NCI-H2227 (cell line): ENCODE results near the gene FAM20C.

Experiments used
- DNase-seq: peaks from one replicate; lab custom pipeline; 2025; ENCODE audit not compliant: unreplicated experiment; lab: John Stamatoyannopoulos, UW

The FAM20C gene

DNA sequence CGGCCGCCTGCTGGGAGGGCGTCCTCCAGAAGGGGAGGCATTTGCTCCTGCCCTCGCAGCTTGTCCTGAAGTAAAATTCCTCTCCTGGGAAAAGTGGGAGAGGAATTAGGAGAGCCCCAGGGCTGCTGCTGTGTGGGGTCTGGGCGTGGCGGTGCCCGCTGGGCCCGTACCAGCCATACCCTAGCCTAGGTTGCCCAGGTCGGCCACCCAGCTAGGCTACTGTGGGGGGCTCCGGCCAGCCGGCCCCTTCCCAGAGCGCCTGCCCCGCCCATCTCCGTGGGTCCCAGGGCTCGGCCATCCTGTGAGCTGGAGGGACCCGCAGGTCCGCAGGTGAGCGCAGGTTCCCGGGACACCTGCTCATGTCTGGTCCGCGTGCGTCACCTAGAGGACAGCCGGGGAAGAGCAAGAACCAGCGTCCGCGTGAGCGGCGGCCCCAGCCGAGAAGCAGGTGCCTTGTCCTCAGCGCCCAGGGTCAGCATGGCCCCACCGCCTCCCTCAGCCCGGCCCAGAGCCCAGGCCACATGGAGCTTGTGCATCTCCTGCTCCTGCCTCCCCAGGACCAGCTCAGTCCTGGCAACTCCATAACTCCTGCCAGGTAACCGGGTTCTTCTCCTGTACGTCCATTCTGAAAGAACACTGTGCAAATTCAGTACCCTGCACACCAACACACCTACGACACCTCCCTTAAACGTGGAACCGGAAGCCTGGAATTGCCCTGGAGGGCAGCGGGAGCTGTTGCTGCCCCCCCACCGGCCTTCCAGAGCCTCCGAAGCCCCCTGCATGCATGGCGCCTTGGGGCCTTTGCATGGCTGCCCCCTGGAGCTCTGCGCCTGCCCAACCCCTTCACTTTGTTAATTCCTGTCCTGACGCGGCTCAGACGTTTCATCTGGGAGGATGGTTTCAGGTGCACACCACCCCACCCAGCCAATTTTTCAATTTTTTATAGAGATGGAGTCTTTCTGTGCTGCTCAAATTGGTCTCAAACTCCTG lies 74.8 kb downstream of the FAM20C start:
- DNase-seq, result no peak

DNA sequence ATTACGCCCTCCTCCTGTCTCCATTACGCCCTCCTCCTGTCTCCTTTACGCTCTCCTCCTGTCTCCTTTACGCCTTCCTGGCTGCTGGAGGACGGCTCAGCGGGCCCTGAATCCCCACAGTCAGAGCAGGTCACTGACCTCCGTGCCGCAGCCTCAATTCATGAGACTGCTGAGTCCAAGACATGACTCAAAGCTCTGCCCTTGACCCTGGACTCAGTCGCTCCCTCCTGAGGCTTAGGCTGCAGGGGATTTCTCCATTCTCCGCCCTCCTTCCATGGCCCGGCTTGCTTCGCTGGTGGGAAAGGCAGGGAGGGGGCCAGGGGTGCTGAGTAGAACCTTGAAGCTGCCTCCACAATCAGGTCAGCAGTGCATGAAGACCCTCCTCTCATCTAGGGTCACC lies 76.6 kb downstream of the FAM20C start:
- no peak for DNase-seq

GRCh38 chr7:269721-270120 lies 77.3 kb downstream of the FAM20C start:
- no peak for DNase-seq

DNA sequence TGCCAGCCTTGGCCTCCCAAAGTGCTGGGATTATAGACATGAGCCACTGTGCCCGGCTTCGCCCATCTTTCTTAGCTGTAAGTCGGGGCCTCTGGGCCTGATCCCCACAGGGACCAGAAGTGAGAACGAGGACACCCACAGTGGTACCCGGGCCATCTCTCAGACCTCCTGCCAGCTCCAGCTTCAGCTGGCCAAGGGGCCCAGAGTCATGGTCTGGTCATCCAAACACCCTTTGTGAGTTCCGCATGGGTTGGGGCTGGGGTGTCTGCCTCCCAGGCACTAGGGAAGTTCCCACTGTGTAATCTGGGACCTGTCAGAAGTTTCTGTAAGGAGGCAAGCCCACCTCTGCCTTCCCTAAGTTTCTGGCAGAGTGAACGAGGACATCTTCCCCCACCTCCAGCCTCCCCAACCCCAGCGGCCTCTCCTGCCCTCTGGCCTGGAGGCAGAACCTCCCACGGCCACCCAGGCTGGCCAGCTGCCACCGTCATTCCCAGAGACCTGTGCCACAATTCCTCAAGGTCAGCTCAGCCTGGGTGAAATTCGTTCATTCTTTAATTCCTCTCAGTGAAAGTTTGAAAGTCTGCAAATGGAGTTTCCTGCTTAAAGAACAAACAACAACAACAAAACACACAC lies 78.1 kb downstream of the FAM20C start:
- no peak for DNase-seq

DNA sequence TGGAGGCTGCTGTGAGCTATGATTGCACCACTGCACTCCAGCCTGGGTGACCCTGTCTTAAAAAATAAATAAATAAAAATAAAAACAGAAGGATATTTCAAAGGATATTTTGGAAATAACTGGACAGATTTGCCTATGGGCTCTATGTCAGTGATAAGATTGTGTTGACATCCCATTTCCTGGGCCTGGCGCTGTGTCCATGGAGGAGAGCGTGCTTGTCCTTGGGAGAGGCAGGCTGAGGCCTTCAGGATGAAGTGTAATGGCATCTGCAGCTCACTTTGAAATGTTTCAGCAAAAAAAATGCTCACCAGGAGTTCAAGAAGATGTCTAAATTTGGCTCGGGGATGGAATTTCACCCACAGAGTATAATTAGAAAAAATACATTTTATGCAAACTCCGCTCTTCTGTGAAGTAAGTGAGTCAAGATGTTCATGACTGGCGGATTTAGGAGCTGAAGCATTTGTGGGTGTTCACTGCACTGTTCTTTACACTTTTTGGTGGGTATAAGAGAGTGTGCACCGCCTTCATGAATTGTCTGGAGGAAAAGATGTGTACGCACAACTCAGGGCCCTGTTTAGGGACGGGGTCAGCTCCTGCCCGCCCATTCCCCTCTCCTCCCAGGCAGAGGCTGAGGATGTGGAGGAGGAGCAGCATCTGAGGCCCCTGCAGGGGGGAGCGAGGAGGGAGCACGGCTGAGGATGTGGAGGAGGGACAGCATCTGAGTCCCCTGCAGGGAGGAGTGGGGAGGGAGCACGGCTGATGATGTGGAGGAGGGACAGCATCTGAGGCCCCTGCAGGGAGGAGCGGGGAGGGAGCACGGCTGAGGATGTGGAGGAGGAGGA lies 79.1 kb downstream of the FAM20C start:
- DNase-seq, result no peak

- no peak for DNase-seq
Observed at GRCh38 chr7:272108-272615, 79.8 kb downstream of the FAM20C start.

DNA sequence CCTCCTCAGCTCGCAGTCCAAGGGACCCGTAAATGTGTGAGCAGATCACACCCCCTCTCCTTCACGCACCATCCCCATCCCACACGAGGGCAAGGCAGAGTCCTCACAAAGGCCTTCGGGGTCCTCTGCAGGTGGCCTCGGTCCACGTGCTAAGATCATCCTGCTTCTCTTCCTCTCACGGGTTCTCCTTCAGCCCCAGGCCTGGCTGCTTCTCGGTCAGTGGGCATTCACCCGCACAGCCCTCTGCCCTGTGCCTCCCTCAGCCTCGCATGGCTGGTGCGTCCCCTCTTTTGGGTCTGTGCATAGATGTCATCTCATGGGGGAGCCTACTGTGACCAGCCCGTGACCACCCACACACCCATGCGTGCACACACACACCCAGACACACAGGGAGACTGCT lies 80.3 kb downstream of the FAM20C start:
- no peak for DNase-seq

DNA sequence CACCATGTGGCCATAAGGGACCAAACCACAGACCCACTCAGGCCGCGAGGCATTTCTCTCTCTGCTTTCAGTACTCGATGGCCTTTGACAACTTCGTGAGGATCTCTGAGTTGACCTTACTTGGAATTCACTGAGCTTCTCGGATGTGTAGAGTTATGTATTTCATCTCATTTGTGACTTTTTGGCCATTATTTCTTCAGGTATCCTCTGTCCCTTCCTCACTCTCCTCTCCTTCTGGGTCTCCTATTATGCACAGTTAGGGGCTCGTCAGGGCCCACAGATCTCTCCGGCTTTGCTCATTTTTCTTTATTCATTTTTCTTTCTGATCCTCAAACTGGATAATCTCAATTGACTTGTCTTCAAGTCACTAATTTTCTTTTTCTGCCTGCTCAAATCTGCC lies 81.0 kb downstream of the FAM20C start:
- DNase-seq, result no peak

DNA sequence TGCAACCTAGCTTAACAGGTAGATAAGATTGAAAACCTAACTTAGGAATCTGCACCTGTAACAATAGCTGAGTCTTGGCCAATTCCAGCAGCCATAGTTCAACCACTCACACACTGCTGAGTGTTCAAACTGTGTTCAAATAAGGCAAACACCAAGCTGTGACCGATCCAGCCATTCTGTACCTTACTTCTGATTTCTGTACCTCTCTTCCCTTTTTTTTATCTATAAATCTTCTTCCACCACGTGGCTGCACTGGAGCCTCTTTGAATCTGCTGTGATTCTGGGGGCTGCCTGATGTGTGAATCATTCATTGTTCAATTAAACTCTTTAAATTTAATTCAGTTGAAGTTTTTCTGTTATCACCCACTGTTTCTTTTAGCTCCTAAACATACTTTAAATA lies 81.9 kb downstream of the FAM20C start:
- no peak for DNase-seq

- no peak for DNase-seq
Observed at GRCh38 chr7:276230-276835, 84.0 kb downstream of the FAM20C start.

- no peak for DNase-seq
Observed at GRCh38 chr7:277228-277627, 84.9 kb downstream of the FAM20C start.

DNA sequence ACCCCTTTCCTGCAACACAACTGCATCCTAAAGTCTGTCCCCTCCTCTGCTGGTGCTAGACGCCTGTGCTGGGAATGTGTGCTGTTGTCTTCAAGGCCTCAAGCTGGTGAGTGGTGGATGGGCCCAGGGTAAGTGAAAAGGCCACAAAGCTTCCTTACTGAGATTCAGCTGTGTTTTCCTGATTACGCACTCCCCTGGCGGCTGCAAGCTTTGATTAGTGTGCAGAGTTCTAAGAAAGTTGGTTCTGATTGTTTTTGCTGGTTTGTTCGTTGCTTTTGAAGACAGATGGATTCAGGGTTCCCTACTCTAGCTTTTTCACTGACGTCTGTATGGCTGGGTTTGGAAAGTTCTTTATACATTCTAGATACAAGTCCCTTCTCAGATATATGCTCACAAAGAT lies 85.7 kb downstream of the FAM20C start:
- no peak for DNase-seq

- DNase-seq, result no peak
Observed at GRCh38 chr7:279821-280220, 87.5 kb downstream of the FAM20C start.

GRCh38 chr7:280461-280860 lies 88.1 kb downstream of the FAM20C start:
- DNase-seq, result no peak

GRCh38 chr7:281637-282036 lies 89.3 kb downstream of the FAM20C start:
- DNase-seq, result no peak

- DNase-seq, result no peak
Observed at GRCh38 chr7:282621-283020, 90.2 kb downstream of the FAM20C start.

DNA sequence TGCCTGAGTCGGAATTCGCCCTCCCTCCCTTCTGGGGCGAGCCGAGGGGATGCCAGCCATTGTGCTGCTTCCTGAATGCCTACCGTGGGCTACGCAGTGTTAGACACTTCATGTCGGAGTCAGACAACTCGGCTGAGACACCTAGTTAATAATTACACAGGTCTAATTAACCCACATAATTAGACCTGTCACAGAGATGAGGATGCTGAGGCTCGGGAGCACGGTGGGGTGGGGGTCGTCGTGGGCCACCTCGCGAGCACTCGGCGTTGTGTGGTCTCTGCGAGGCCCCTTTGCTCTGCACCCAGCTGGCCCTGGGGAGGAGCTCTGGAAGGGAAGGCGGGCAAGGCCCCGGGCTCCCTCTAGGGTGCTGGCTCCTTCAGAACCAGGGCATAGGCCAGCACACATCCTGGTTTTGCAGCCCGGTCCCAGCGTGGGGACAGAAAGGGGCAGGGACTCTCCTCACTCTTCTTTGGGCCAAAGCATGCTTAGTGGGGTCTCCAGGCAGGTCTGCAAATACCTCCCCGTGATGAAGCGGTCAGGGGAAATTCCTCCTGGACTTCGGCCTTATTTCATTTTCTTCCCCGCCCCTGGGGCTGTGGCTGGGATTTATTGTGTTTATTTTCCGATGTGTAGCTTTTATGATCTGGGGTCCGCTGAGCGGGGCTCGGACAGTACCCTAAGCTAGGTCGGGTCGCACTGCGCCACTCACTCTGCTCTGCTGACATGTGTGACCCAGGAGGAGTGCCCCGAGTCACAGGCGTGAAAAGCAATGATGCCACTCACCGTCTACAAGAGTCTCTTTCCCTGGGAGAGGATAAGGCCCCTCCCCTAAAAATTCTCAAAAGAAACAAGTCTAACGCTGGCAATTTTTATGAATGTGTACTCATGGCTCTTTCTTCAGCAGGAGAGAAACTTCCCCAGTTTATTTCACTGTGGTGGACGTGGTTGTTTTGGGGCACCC lies 92.7 kb downstream of the FAM20C start:
- DNase-seq, result no peak

DNA sequence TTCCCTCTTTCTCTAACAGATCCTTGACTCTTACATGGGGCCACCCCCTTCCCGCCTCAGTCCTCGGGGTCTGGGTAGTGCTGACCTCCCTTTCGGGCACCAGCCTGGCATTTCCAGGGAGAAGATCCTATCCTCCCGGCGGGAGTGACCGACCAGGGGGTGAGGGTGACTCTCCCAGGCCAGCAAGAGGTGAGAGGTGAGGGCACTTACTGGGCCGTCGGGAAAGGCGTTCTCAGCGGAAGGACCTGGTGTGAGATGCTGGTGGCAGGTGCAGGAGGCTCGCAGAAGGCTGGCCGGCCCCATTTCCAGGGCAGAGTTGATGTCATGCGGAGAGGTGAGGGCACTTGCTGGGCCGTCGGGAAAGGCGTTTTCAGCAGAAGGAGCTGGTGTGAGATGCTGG lies 93.4 kb downstream of the FAM20C start:
- no peak for DNase-seq

DNA sequence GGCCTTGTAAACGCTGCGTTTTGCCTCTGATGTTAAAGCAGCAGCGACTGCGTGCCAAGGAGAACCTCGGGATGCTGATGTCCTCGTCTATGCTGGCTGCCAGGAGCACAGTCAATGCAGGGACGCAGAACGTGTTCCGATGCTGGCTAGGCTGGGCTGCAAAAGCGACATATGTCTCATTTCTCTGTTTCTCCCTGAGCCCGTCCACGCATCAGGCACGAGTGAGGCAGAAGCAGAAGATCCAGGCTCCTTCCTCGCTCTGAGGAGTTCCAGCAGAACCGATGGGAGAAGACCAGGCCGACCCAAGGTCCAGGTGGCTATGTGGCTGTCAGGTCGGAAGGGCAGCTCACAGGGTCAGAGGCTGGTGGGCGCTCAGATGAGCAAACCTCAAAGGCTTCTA lies 93.9 kb downstream of the FAM20C start:
- no peak for DNase-seq

DNA sequence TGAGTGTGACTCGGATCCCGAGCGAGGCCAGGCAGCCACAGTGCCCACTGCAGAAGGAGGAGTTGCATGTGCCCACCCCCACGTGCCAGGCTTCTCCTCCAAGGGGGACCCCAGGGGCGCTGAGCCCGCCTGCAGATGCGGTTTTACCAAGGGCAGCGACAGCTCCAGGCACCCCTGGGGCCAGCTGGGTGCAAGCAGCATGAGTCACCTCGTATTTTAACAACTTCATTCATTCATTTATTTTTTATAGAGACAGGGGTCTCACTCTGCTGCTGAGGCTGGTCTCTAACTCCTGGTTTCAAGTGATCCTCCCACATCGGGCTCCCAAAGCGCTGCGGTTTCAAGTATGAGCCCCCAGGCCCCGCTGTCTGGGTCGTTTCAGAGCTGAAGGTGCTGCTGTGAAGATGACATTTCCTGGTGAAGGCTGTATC lies 96.3 kb downstream of the FAM20C start:
- DNase-seq, result no peak
